A549 (cell line): Measurements from ENCODE around the gene KANK2. TPM values are rescaled to one million over a fixed set of nuclear protein-coding genes. Genes with fewer than 3 reads are reported as not detected.
"Not testable (repeated sequence)": the region's sequence is repeated elsewhere in the genome, so short reads cannot be mapped to it uniquely, and the experiment has no call there.

ENCODE experiments used
- ATAC-seq, 2 experiments: fragments of 200-7000 bp in 1 of 2; fragments of >200 bp in 1 of 2; cut with Nextera tagmentation in 1 of 2; cut with Tn5 transposase in 1 of 2; 3 replicates each; pipeline versions ENCODE4 v1.8.0 to v1.9.1; 2018 to 2020; ENCODE audit warnings: mild to moderate bottlenecking in 1 of 2, moderate library complexity in 1 of 2
- CTCF ChIA-PET: fragments of 300-600 bp; sonication (Branson Sonifier 250); formaldehyde crosslinking; extraction: SDS; loops from one replicate; lab custom pipeline; 2021; ENCODE audit warnings: antibody characterized with exemption, inconsistent platforms; lab: Yijun Ruan, JAX
- POLR2A ChIA-PET: fragments of 350-600 bp; formaldehyde crosslinking; extraction: SDS; loops from one replicate; lab custom pipeline; 2021; ENCODE audit warnings: antibody characterized with exemption, inconsistent platforms; lab: Yijun Ruan, JAX
- DNase-seq, 2 experiments: peaks; one replicate each; pipeline versions ENCODE4 v3.0.0 to v3.0.0-alpha.2; 2011 to 2016; ENCODE audit warnings: low read depth in 1 of 2, low spot score in 1 of 2
- FAIRE-seq: peaks from 2 replicates; lab custom pipeline; 2011; peaks lifted over from hg19 to GRCh38; lab: Jason Lieb, UNC
- H3K27ac ChIP-seq, 2 experiments: fragments of >200 bp; sonication (Bioruptor Twin); formaldehyde crosslinking; 3 replicates each; pipeline ENCODE4 v1.5.1; 2016 to 2017
- H3K4me1 ChIP-seq: fragments of >200 bp; sonication (Bioruptor Twin); formaldehyde crosslinking; 3 replicates; pipeline ENCODE4 v1.6.1; 2016
- H3K4me2 ChIP-seq: fragments of >200 bp; sonication (Bioruptor Twin); formaldehyde crosslinking; 3 replicates; pipeline ENCODE4 v1.6.1; 2016
- H3K4me3 ChIP-seq: fragments of >200 bp; sonication (Bioruptor Twin); formaldehyde crosslinking; 3 replicates; pipeline ENCODE4 v1.5.1; 2016
- H3K9me3 ChIP-seq: fragments of >200 bp; sonication (Bioruptor Twin); formaldehyde crosslinking; 3 replicates; pipeline ENCODE4 v1.6.1; 2016
- BHLHE40 ChIP-seq: IDR thresholded peaks from 2 replicates; pipeline ENCODE4 v1.6.1; 2012; ENCODE audit warnings: low read depth, low read length, inconsistent platforms
- CBX2 ChIP-seq: fragments of 200-600 bp; sonication (generic); IDR thresholded peaks from 2 replicates; pipeline ENCODE4 v1.6.1; 2016; ENCODE audit warnings: low read depth, mild to moderate bottlenecking, borderline replicate concordance
- CBX8 ChIP-seq: fragments of 200-600 bp; sonication (generic); IDR thresholded peaks from 2 replicates; pipeline ENCODE4 v1.6.1; 2016
- CEBPB ChIP-seq, 2 experiments: fragments of >200 bp in 1 of 2; sonication (Bioruptor Twin) in 1 of 2; formaldehyde crosslinking in 1 of 2; IDR thresholded peaks; 2 replicates each; pipeline ENCODE4 v1.6.1; 2012 to 2016
- CHD2 ChIP-seq: fragments of 150-350 bp; IDR thresholded peaks from 2 replicates; pipeline ENCODE4 v1.6.1; 2014; ENCODE audit warnings: low read length; ENCODE audit not compliant: partially characterized antibody
- EP300 ChIP-seq, 2 experiments: fragments of >200 bp; sonication (Bioruptor Twin); formaldehyde crosslinking; IDR thresholded peaks; 2 replicates in 1 of 2; 3 replicates in 1 of 2; pipeline ENCODE4 v1.6.1; 2016 to 2017
- ESRRA ChIP-seq: fragments of 150-350 bp; IDR thresholded peaks from 2 replicates; pipeline ENCODE4 v1.6.1; 2014; ENCODE audit warnings: mild to moderate bottlenecking, low read length, borderline replicate concordance
- FOSB ChIP-seq: fragments of 250-450 bp; sonication (Bioruptor Pico); IDR thresholded peaks from 2 replicates; pipeline ENCODE4 v1.5.0; 2020; ENCODE audit warnings: mild to moderate bottlenecking, moderate library complexity
- HDAC2 ChIP-seq: fragments of 200-600 bp; sonication (generic); IDR thresholded peaks from 2 replicates; pipeline ENCODE4 v1.6.1; 2016
- HEYL ChIP-seq: fragments of 250-450 bp; sonication (Bioruptor Pico); IDR thresholded peaks from 2 replicates; pipeline ENCODE4 v1.8.0; 2021; ENCODE audit warnings: mild to moderate bottlenecking, moderate library complexity
- HOXA7 ChIP-seq: fragments of 250-450 bp; sonication (Bioruptor Pico); IDR thresholded peaks from 2 replicates; pipeline ENCODE4 v1.5.0; 2020; ENCODE audit warnings: mild to moderate bottlenecking, moderate library complexity
- HOXB13 ChIP-seq: fragments of 250-450 bp; sonication (Bioruptor Pico); IDR thresholded peaks from 2 replicates; pipeline ENCODE4 v1.5.0; 2020; ENCODE audit warnings: low read depth, mild to moderate bottlenecking, moderate library complexity
- NR3C1 ChIP-seq: fragments of >200 bp; sonication (Bioruptor Twin); formaldehyde crosslinking; IDR thresholded peaks from 3 replicates; pipeline ENCODE4 v1.6.1; 2017
- PHF8 ChIP-seq: fragments of 200-600 bp; sonication (generic); IDR thresholded peaks from 2 replicates; pipeline ENCODE4 v1.6.1; 2016; ENCODE audit warnings: low read depth, mild to moderate bottlenecking, antibody characterized with exemption, moderate library complexity, borderline replicate concordance
- RFX5 ChIP-seq: fragments of 450-650 bp; IDR thresholded peaks from 2 replicates; pipeline ENCODE4 v1.7.1; 2014; ENCODE audit warnings: antibody characterized with exemption, mild to moderate bottlenecking, moderate library complexity
- SREBF2 ChIP-seq: fragments of 450-650 bp; IDR thresholded peaks from 2 replicates; pipeline ENCODE4 v1.6.1; 2014; ENCODE audit warnings: mild to moderate bottlenecking, moderate library complexity
- ZC3H11A ChIP-seq: fragments of 450-650 bp; IDR thresholded peaks from 2 replicates; pipeline ENCODE4 v1.6.1; 2014; ENCODE audit warnings: antibody characterized with exemption, mild to moderate bottlenecking
- ZNF302 ChIP-seq: fragments of 250-450 bp; sonication (Bioruptor Pico); IDR thresholded peaks from 2 replicates; pipeline ENCODE4 v1.9.0; 2021; ENCODE audit warnings: inconsistent platforms, mild to moderate bottlenecking, moderate library complexity
- WGBS: methylation state at CpG from one replicate; pipeline ENCODE4 v1.1.6; 2017; ENCODE audit errors: missing lambda C conversion rate; 5-methylcytosine and 5-hydroxymethylcytosine counted together
- polyA plus RNA-seq, 4 experiments: library from polyadenylated mRNA; depleted of rRNA in 3 of 4; stranded (reverse); fragments of >200 nt; fragmentation: RNase III in 1 of 4; extraction: RNeasy Plus Mini Kit Qiagen cat#74134 plus additional on column Dnase treatment in 1 of 4; gene quantifications; 2 replicates in 3 of 4; 3 replicates in 1 of 4; pipeline ENCODE4 v1.2.3, GENCODE V29; 2011 to 2017
- TF ChIP-seq, protein P1 (sequence below): IDR thresholded peaks from 2 replicates; pipeline ENCODE4 v1.6.1; 2012
- TF ChIP-seq, protein P2 (sequence below): fragments of 450-650 bp; IDR thresholded peaks from 2 replicates; pipeline ENCODE4 v1.6.1; 2014; ENCODE audit warnings: antibody characterized with exemption

Gene KANK2
- polyA plus RNA-seq, 2 of the 4 experiments (the other 2 are of a cell fraction), result 20.5 to 68.0 TPM

- TF ChIP-seq FOSB (CRISPR knock-in tag) (no peak), ZC3H11A (no peak)
These were observed 6.8 kb downstream of the KANK2 start (continued) for GRCh38 chr19:11190501-11190900.

DNA sequence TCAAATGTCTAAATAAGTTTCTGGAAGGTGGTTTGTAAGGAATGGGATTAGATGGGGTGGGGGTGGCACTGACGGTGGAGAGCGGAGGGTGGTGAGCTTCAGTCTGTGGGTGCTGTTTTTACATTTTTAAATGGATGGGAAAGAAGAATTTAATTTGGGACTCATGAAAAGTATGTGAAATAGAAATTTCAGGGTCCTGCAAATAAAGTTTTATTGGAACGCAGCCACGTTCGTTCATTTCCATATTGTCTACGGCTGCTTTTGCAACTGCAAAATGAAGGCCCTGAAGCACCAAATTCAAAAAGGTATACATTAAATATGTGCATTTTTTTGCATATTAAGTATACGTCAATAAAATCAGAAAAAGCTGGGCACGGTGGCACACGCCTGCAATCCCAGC, 9.9 kb downstream of the KANK2 start:
- WGBS, result 94% methylated on average over 9 of the region's 9 CpGs
- TF ChIP-seq ZNF302 (CRISPR knock-in tag) (no peak), NR3C1 (no peak), SREBF2 (no peak), RFX5 (no peak), EP300 (IDR thresholded peaks at IDR 0.05) (no peak), ESRRA (no peak), HOXA7 (CRISPR knock-in tag) (no peak), CHD2 (no peak), CBX8 (no peak), HDAC2 (no peak)
- TF ChIP-seq, protein P1, sequence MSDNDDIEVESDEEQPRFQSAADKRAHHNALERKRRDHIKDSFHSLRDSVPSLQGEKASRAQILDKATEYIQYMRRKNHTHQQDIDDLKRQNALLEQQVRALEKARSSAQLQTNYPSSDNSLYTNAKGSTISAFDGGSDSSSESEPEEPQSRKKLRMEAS, result no peak
- TF ChIP-seq, protein P2, sequence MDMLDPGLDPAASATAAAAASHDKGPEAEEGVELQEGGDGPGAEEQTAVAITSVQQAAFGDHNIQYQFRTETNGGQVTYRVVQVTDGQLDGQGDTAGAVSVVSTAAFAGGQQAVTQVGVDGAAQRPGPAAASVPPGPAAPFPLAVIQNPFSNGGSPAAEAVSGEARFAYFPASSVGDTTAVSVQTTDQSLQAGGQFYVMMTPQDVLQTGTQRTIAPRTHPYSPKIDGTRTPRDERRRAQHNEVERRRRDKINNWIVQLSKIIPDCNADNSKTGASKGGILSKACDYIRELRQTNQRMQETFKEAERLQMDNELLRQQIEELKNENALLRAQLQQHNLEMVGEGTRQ, result no peak
- DNase-seq, result no peak

GRCh38 chr19:11182994-11183393, 14.4 kb downstream of the KANK2 start:
- POLR2A ChIA-PET, result interaction anchor here (0.7 kb wide), 1 partner anchor 35 kb away, joined by 4 read pairs; no protein-coding TSS in a partner anchor
- Histone ChIP-seq H3K4me2 (no peak overlapping the region), H3K4me1 (no peaks in the 10 kb centered on the region), H3K27ac (no peak overlapping the region), H3K9me3 (0 out of 3 replicates have a peak, but pooled peaks cover 3% of the 10 kb centered on the region), H3K4me3 (no peak overlapping the region)
- no peak for DNase-seq
- CTCF ChIA-PET, result interaction anchor here (0.6 to 1.4 kb wide), 2 partner anchors 57 to 300 kb away, joined by 3 to 4 read pairs; no protein-coding TSS in a partner anchor
- no peak for TF ChIP-seq HEYL (CRISPR knock-in tag)
- no peak for TF ChIP-seq CHD2
- no peak for TF ChIP-seq PHF8
- no peak for TF ChIP-seq CBX2
- TF ChIP-seq, protein P2, result no peak
- TF ChIP-seq HOXB13, result no peak
- no peak for TF ChIP-seq BHLHE40
- no peak for FAIRE-seq
- WGBS, result 82% methylated on average over 1 of the region's 1 CpG
- no peak for ATAC-seq

More for the DNA sequence above, 9.9 kb downstream of the KANK2 start:
- Histone ChIP-seq H3K9me3 (0 out of 3 replicates have a peak, but pooled peaks cover 3% of the 10 kb centered on the region), H3K27ac (no peak overlapping the region), H3K4me2 (no peak overlapping the region), H3K4me1 (peaks cover 22% of the 10 kb centered on the region), H3K4me3 (no peak overlapping the region)
- FAIRE-seq (no peak), ATAC-seq (no peak)
- POLR2A ChIA-PET, result no interaction called here
- CTCF ChIA-PET, result no interaction called here

DNA sequence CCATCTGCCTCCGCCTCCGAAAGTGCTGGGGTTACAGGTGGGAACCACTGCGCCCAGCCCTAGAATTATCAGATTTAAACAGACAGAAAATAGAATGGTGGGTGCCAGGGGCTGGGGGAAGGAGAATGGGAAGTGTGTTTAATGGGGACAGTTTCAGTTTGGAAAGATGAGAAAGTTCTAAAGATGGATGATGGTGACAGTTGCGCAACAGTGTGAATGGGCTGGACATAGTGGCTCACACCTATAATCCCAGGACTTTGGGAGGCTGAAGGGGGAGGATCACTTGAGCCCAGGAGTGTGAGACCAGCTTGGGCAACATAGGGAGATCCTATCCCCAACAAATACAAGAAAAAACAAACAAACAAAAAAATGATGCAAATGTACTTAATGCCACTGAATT, 15.9 kb downstream of the KANK2 start:
- POLR2A ChIA-PET, result no interaction called here
- CTCF ChIA-PET, result no interaction called here
- Histone ChIP-seq H3K27ac (no peak overlapping the region), H3K4me2 (no peak overlapping the region), H3K9me3 (0 out of 3 replicates have a peak, but pooled peaks cover 3% of the 10 kb centered on the region), H3K4me3 (no peak overlapping the region), H3K4me1 (no peaks in the 10 kb centered on the region)
- no peak for FAIRE-seq
- DNase-seq, result no peak
- TF ChIP-seq CEBPB (IDR thresholded peaks at IDR 0.05), result peak; percentile 86 to 92
- TF ChIP-seq BHLHE40, result no peak
- 97% methylated on average over 4 of the region's 4 CpGs for WGBS
- no peak for ATAC-seq

GRCh38 chr19:11180975-11181374, 16.4 kb downstream of the KANK2 start:
- H3K4me1 ChIP-seq, H3K27ac ChIP-seq, H3K4me2 ChIP-seq, H3K4me3 ChIP-seq, FAIRE-seq, POLR2A ChIA-PET, DNase-seq, CTCF ChIA-PET, H3K9me3 ChIP-seq, ATAC-seq: not testable (repeated sequence)
- WGBS, result over 99% methylated on average over 7 of the region's 8 CpGs
